ENCODE results near the gene ECEL1.

DNA sequence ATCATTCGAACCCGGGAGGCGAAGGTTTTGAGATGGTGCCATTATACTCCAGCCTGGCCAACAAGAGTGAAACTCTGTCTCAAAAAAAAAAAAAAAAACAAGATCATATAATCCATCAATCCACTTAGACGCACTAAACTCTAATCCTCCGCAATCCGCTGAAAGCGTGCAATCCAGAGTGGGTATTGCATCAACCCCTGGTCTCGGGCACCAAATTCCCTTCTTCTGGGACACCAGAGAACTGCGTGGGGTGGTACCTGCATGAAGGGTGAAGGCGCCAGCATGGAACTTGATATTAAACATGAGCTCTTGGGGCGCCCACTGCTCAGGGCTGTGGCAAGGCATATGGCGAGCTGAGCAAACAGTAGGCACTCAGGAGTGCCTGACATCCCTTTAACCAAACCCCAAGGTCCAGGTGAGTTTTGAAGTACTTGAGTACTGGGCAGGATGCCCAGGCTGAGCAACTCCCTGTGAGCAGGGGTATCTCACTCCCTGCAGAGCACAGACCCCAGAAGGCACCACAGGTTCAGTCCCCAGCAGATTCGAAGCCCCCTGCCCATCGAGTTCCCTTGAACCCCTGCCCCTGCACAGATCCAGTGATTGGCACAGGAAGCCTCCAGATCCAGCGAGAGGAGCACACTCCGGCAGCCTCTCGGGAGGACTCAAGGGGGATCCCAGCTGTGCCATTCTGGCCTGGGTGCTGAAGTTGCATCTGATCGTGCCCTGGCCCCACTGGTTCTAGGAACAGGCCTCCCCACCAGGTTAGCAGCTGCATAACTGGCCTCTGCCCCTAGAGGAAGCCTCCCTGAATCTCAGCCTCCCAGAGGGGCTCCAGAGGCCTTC lies 23.7 kb downstream of the ECEL1 start:
- TF ChIP-seq, protein P1, sequence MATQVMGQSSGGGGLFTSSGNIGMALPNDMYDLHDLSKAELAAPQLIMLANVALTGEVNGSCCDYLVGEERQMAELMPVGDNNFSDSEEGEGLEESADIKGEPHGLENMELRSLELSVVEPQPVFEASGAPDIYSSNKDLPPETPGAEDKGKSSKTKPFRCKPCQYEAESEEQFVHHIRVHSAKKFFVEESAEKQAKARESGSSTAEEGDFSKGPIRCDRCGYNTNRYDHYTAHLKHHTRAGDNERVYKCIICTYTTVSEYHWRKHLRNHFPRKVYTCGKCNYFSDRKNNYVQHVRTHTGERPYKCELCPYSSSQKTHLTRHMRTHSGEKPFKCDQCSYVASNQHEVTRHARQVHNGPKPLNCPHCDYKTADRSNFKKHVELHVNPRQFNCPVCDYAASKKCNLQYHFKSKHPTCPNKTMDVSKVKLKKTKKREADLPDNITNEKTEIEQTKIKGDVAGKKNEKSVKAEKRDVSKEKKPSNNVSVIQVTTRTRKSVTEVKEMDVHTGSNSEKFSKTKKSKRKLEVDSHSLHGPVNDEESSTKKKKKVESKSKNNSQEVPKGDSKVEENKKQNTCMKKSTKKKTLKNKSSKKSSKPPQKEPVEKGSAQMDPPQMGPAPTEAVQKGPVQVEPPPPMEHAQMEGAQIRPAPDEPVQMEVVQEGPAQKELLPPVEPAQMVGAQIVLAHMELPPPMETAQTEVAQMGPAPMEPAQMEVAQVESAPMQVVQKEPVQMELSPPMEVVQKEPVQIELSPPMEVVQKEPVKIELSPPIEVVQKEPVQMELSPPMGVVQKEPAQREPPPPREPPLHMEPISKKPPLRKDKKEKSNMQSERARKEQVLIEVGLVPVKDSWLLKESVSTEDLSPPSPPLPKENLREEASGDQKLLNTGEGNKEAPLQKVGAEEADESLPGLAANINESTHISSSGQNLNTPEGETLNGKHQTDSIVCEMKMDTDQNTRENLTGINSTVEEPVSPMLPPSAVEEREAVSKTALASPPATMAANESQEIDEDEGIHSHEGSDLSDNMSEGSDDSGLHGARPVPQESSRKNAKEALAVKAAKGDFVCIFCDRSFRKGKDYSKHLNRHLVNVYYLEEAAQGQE (IDR thresholded peaks at IDR 0.05; ENCODE audit: unreplicated experiment), result no peak
- TF ChIP-seq, protein P2, sequence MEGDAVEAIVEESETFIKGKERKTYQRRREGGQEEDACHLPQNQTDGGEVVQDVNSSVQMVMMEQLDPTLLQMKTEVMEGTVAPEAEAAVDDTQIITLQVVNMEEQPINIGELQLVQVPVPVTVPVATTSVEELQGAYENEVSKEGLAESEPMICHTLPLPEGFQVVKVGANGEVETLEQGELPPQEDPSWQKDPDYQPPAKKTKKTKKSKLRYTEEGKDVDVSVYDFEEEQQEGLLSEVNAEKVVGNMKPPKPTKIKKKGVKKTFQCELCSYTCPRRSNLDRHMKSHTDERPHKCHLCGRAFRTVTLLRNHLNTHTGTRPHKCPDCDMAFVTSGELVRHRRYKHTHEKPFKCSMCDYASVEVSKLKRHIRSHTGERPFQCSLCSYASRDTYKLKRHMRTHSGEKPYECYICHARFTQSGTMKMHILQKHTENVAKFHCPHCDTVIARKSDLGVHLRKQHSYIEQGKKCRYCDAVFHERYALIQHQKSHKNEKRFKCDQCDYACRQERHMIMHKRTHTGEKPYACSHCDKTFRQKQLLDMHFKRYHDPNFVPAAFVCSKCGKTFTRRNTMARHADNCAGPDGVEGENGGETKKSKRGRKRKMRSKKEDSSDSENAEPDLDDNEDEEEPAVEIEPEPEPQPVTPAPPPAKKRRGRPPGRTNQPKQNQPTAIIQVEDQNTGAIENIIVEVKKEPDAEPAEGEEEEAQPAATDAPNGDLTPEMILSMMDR (conservative IDR thresholded peaks at IDR 0.05; ENCODE audit: low read depth in 2 of 2), result no peak
- TF ChIP-seq POLR2AphosphoS5 (IDR thresholded peaks at IDR 0.05; ENCODE audit: low read depth), result no peak
- no peak for TF ChIP-seq EZH2phosphoT487 (IDR thresholded peaks at IDR 0.05; ENCODE audit: unreplicated experiment)
- TF ChIP-seq CREB1 (CRISPR knock-in tag; IDR thresholded peaks at IDR 0.05; ENCODE audit: low read depth), result no peak
- TF ChIP-seq EZH2 (IDR thresholded peaks at IDR 0.05; ENCODE audit: low read depth, unreplicated experiment), result no peak
